Smooth muscle cell (in vitro differentiated cells): ENCODE data around the gene URGCP. TPM values are rescaled to one million over a fixed set of nuclear protein-coding genes. Genes with fewer than 3 reads are reported as not detected.

ENCODE experiments used
- DNase-seq: peaks from one replicate; lab custom pipeline; 2025; ENCODE audit not compliant: unreplicated experiment; lab: John Stamatoyannopoulos, UW
- H2AFZ ChIP-seq: fragments of 200-600 bp; sonication (generic); 2 replicates; pipeline ENCODE4 v1.6.0; 2016; ENCODE audit warnings: antibody characterized with exemption, low read depth, mild to moderate bottlenecking
- H3F3A ChIP-seq: fragments of 200-600 bp; sonication (generic); 2 replicates; pipeline ENCODE4 v1.6.0; 2017; ENCODE audit warnings: antibody characterized with exemption, low read depth
- H3K27ac ChIP-seq: fragments of 200-600 bp; sonication (generic); 2 replicates; pipeline ENCODE4 v1.5.1; 2016; ENCODE audit warnings: low read depth, mild to moderate bottlenecking
- H3K27me3 ChIP-seq: fragments of 200-600 bp; sonication (generic); 2 replicates; pipeline ENCODE4 v1.6.1; 2016; ENCODE audit warnings: low read depth, mild to moderate bottlenecking
- H3K36me3 ChIP-seq: fragments of 200-600 bp; sonication (generic); 2 replicates; pipeline ENCODE4 v1.5.1; 2016; ENCODE audit warnings: low read depth
- H3K4me1 ChIP-seq: fragments of 200-600 bp; sonication (generic); 2 replicates; pipeline ENCODE4 v1.5.1; 2016; ENCODE audit warnings: low read depth
- H3K4me2 ChIP-seq: fragments of 200-600 bp; sonication (generic); 2 replicates; pipeline ENCODE4 v1.6.0; 2016; ENCODE audit warnings: mild to moderate bottlenecking
- H3K4me3 ChIP-seq: fragments of 200-600 bp; sonication (generic); 2 replicates; pipeline ENCODE4 v1.5.1; 2016; ENCODE audit warnings: mild to moderate bottlenecking
- H3K79me2 ChIP-seq: fragments of 200-600 bp; sonication (generic); 2 replicates; pipeline ENCODE4 v1.6.0; 2016; ENCODE audit warnings: low read depth, mild to moderate bottlenecking
- H3K9ac ChIP-seq: fragments of 200-600 bp; sonication (generic); 2 replicates; pipeline ENCODE4 v1.6.0; 2016; ENCODE audit warnings: low read depth
- H3K9me3 ChIP-seq: fragments of 200-600 bp; sonication (generic); replicated peaks from 2 replicates; pipeline ENCODE4 v1.5.1; 2016; ENCODE audit warnings: low read depth
- H4K20me1 ChIP-seq: fragments of 200-600 bp; sonication (generic); 2 replicates; pipeline ENCODE4 v1.6.0; 2016; ENCODE audit warnings: low read depth
- CTCF ChIP-seq: fragments of 200-600 bp; sonication (generic); IDR thresholded peaks from 2 replicates; pipeline ENCODE4 v1.5.1; 2017; ENCODE audit warnings: borderline replicate concordance, mild to moderate bottlenecking, antibody characterized with exemption; ENCODE audit not compliant: insufficient read depth, poor library complexity, severe bottlenecking
- WGBS: methylation state at CpG from one replicate; pipeline ENCODE4 v1.1.7; 2016; ENCODE audit warnings: low lambda C conversion rate; 5-methylcytosine and 5-hydroxymethylcytosine counted together
- polyA plus RNA-seq: library from polyadenylated mRNA; unstranded; fragments of >200 nt; fragmentation: Nextera tagmentation; extraction: Ambion mirVana; gene quantifications from 2 replicates; pipeline ENCODE4 v1.2.1, GENCODE V29; 2016
- total RNA-seq: library from RNA; depleted of rRNA; stranded (reverse); fragments of >200 nt; gene quantifications from 2 replicates; pipeline ENCODE4 v1.2.3, GENCODE V29; 2014

URGCP gene
- total and polyA plus RNA-seq, 2 experiments from 2014 or later: 20.4 to 24.8 TPM

- no peak for TF ChIP-seq CTCF
- Histone ChIP-seq H3K4me2 (no peak overlapping the region), H2AFZ (no peak overlapping the region), H3K79me2 (no peaks in the 10 kb centered on the region), H3K27ac (no peak overlapping the region), H4K20me1 (no peaks in the 10 kb centered on the region), H3K36me3 (no peaks in the 10 kb centered on the region), H3K9ac (no peak overlapping the region), H3K9me3 (no peaks in the 10 kb centered on the region), H3K4me3 (no peak overlapping the region), H3K4me1 (peaks cover 10% of the 10 kb centered on the region), H3K27me3 (no peaks in the 10 kb centered on the region), H3F3A (peaks cover 6% of the 10 kb centered on the region)
- WGBS: 83% methylated on average over 4 of the region's 4 CpGs
- DNase-seq: no peak
These were observed 16.3 kb upstream of the URGCP start for GRCh38 chr7:43922726-43923125.

GRCh38 chr7:43921423-43921822 lies 15.0 kb upstream of the URGCP start:
- no peak overlapping the region for H2AFZ ChIP-seq
- H3K9me3 ChIP-seq: no peaks in the 10 kb centered on the region
- 85% methylated on average over 2 of the region's 2 CpGs for WGBS
- no peak overlapping the region for H3K27ac ChIP-seq
- no peak for TF ChIP-seq CTCF
- H3K36me3 ChIP-seq: no peaks in the 10 kb centered on the region
- no peaks in the 10 kb centered on the region for H4K20me1 ChIP-seq
- no peaks in the 10 kb centered on the region for H3K27me3 ChIP-seq
- H3K4me1 ChIP-seq: peaks cover 7% of the 10 kb centered on the region
- no peak for DNase-seq
- no peak overlapping the region for H3K9ac ChIP-seq
- peaks cover under 1% of the 10 kb centered on the region for H3F3A ChIP-seq
- H3K79me2 ChIP-seq: no peaks in the 10 kb centered on the region
- H3K4me2 ChIP-seq: no peak overlapping the region
- no peak overlapping the region for H3K4me3 ChIP-seq

GRCh38 chr7:43915907-43916306 lies 9.5 kb upstream of the URGCP start:
- Histone ChIP-seq H3K4me3 (no peak overlapping the region), H3K36me3 (no peaks in the 10 kb centered on the region), H3K4me2 (no peak overlapping the region), H4K20me1 (no peaks in the 10 kb centered on the region), H3F3A (no peaks in the 10 kb centered on the region), H2AFZ (no peak overlapping the region), H3K27me3 (no peaks in the 10 kb centered on the region), H3K9ac (no peak overlapping the region), H3K9me3 (no peaks in the 10 kb centered on the region), H3K79me2 (no peaks in the 10 kb centered on the region), H3K4me1 (no peaks in the 10 kb centered on the region), H3K27ac (no peak overlapping the region)
- DNase-seq: no peak
- 91% methylated on average over 5 of the region's 5 CpGs for WGBS
- TF ChIP-seq CTCF: no peak

GRCh38 chr7:43914795-43915194 lies 8.4 kb upstream of the URGCP start:
- Histone ChIP-seq H2AFZ (no peak overlapping the region), H3K9me3 (no peaks in the 10 kb centered on the region), H3K4me1 (no peaks in the 10 kb centered on the region), H3K4me3 (no peak overlapping the region), H3F3A (no peaks in the 10 kb centered on the region), H3K79me2 (no peaks in the 10 kb centered on the region), H4K20me1 (no peaks in the 10 kb centered on the region), H3K4me2 (no peak overlapping the region), H3K9ac (no peak overlapping the region), H3K36me3 (no peaks in the 10 kb centered on the region), H3K27ac (no peak overlapping the region), H3K27me3 (no peaks in the 10 kb centered on the region)
- no peak for DNase-seq
- WGBS: 77% methylated on average over 5 of the region's 5 CpGs
- TF ChIP-seq CTCF: no peak
